Adrenal gland (tissue), 5 donors: ENCODE data around the gene BICD1.

ENCODE experiments used
- CTCF ChIP-seq, 6 experiments: fragments of 450-650 bp in 4 of 6; fragments of 200-600 bp in 2 of 6; sonication (generic) in 1 of 6; IDR thresholded peaks; 1 replicate in 5 of 6; 2 replicates in 1 of 6; pipeline versions ENCODE4 v1.5.1 to v1.8.0; 2016 to 2021; ENCODE audit warnings: antibody characterized with exemption in 6 of 6, mild to moderate bottlenecking in 2 of 6, moderate library complexity in 1 of 6
- POLR2A ChIP-seq, 2 donors: fragments of 450-650 bp; IDR thresholded peaks; one replicate each; pipeline ENCODE4 v1.6.1; 2017; ENCODE audit warnings: antibody characterized with exemption in 2 of 2, mild to moderate bottlenecking in 2 of 2, moderate library complexity in 1 of 2
- donor health status: DM: no; HTN: no; CAD: no.

GRCh38 chr12:32201976-32202375 lies 95.3 kb downstream of the BICD1 start:
- TF ChIP-seq POLR2A (IDR thresholded peaks at IDR 0.05), result no peak
- TF ChIP-seq CTCF (IDR thresholded peaks at IDR 0.05), result no peak
